WERI-Rb-1 (cell line): ENCODE measurements around the gene RPTOR.

Experiments used
- DNase-seq: peaks from one replicate; pipeline ENCODE4 v3.0.0-alpha.2; 2020
- H3K27ac ChIP-seq: fragments of 250-450 bp; sonication (Bioruptor Pico); 2 replicates; pipeline ENCODE4 v1.5.1; 2020; ENCODE audit warnings: mild to moderate bottlenecking, moderate library complexity
- H3K27me3 ChIP-seq: fragments of 250-450 bp; sonication (Bioruptor Pico); 2 replicates; pipeline ENCODE4 v1.5.1; 2021; ENCODE audit warnings: mild to moderate bottlenecking, low read depth, moderate library complexity; ENCODE audit not compliant: insufficient read depth, severe bottlenecking
- H3K36me3 ChIP-seq: fragments of 250-450 bp; sonication (Bioruptor Pico); 2 replicates; pipeline ENCODE4 v1.5.1; 2020; ENCODE audit warnings: mild to moderate bottlenecking, moderate library complexity
- H3K4me3 ChIP-seq: 2 replicates; pipeline ENCODE4 v1.5.1; 2011; ENCODE audit warnings: low read depth, mild to moderate bottlenecking, control low read depth, low read length
- H3K9me3 ChIP-seq: fragments of 250-450 bp; sonication (Bioruptor Pico); 2 replicates; pipeline ENCODE4 v1.5.1; 2021; ENCODE audit warnings: mild to moderate bottlenecking, moderate library complexity; ENCODE audit not compliant: severe bottlenecking
- CTCF ChIP-seq: IDR thresholded peaks from 2 replicates; pipeline ENCODE4 v1.5.1; 2011; ENCODE audit warnings: low read depth, mild to moderate bottlenecking, control low read depth, inconsistent platforms, low read length

Gene RPTOR

GRCh38 chr17:80738020-80738808 is 193.6 kb downstream of the RPTOR start:
- peaks cover 4% of the 10 kb centered on the region for H3K9me3 ChIP-seq
- no peaks in the 10 kb centered on the region for H3K27me3 ChIP-seq
- H3K4me3 ChIP-seq: no peak overlapping the region
- DNase-seq: no peak
- H3K36me3 ChIP-seq: peaks cover 47% of the 10 kb centered on the region
- no peak overlapping the region for H3K27ac ChIP-seq
- no peak for TF ChIP-seq CTCF

- Histone ChIP-seq H3K9me3 (peaks cover 4% of the 10 kb centered on the region), H3K36me3 (peaks cover 42% of the 10 kb centered on the region), H3K4me3 (no peak overlapping the region), H3K27me3 (no peaks in the 10 kb centered on the region), H3K27ac (no peak overlapping the region)
- DNase-seq: no peak
- no peak for TF ChIP-seq CTCF
These were observed 194.5 kb downstream of the RPTOR start for GRCh38 chr17:80738987-80739730.

- H3K27me3 ChIP-seq: no peaks in the 10 kb centered on the region
- H3K9me3 ChIP-seq: peaks cover 4% of the 10 kb centered on the region
- no peak for DNase-seq
- no peak for TF ChIP-seq CTCF
- H3K36me3 ChIP-seq: peaks cover 38% of the 10 kb centered on the region
- no peak overlapping the region for H3K4me3 ChIP-seq
- H3K27ac ChIP-seq: no peak overlapping the region
These were observed 195.5 kb downstream of the RPTOR start for GRCh38 chr17:80740141-80740540.

GRCh38 chr17:80742091-80742490 is 197.5 kb downstream of the RPTOR start:
- Histone ChIP-seq H3K36me3 (peaks cover 31% of the 10 kb centered on the region), H3K9me3 (peaks cover 4% of the 10 kb centered on the region), H3K27ac (no peak overlapping the region), H3K4me3 (no peak overlapping the region), H3K27me3 (no peaks in the 10 kb centered on the region)
- DNase-seq: no peak
- no peak for TF ChIP-seq CTCF

- DNase-seq: no peak
- Histone ChIP-seq H3K36me3 (peaks cover 34% of the 10 kb centered on the region), H3K27ac (no peak overlapping the region), H3K9me3 (peaks cover 4% of the 10 kb centered on the region), H3K27me3 (no peaks in the 10 kb centered on the region), H3K4me3 (no peak overlapping the region)
- no peak for TF ChIP-seq CTCF
These were observed 198.0 kb downstream of the RPTOR start for GRCh38 chr17:80742581-80743180.
